ENCODE measurements around the gene OTOA.
"Not testable (repeated sequence)": the region's sequence is repeated elsewhere in the genome, so short reads cannot be mapped to it uniquely, and the experiment has no call there.

OTOA gene

DNA sequence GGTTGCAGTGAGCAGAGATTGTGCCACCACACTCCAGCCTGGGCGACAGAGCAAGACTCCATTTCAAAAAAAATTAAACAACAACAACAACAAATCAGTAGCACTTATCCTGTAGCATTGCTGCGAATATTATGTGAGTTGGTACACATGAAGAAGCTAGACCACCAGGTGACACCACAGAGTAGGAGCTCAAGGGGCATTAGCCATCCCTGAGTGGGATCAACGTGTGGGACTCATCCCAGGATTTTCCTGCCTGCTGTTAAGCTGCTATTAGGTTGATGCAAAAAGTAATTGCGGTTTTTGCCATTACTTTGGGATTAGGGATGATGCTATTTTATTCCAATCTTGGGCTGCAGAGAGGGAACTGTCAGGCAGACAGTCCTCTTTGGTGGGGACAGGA is 47.2 kb downstream of the OTOA start:
- no peak overlapping the region for H3K4me3 Mint-ChIP-seq
- no peaks in the 10 kb centered on the region for H3K27me3 Mint-ChIP-seq
- no peak overlapping the region for H3K27ac Mint-ChIP-seq
- H3K9me3 Mint-ChIP-seq (ENCODE audit: low read depth) = no peaks in the 10 kb centered on the region
- no peaks in the 10 kb centered on the region for H3K4me1 Mint-ChIP-seq (ENCODE audit: low read depth)
- H3K36me3 Mint-ChIP-seq = no peaks in the 10 kb centered on the region

GRCh38 chr16:21713549-21714368 is 50.0 kb downstream of the OTOA start:
- no peaks in the 10 kb centered on the region for H3K4me1 Mint-ChIP-seq (ENCODE audit: low read depth)
- H3K27ac Mint-ChIP-seq = no peak overlapping the region
- H3K27me3 Mint-ChIP-seq = no peaks in the 10 kb centered on the region
- no peak overlapping the region for H3K4me3 Mint-ChIP-seq
- no peaks in the 10 kb centered on the region for H3K36me3 Mint-ChIP-seq
- H3K9me3 Mint-ChIP-seq (ENCODE audit: low read depth) = no peaks in the 10 kb centered on the region

- not testable (repeated sequence) for H3K4me1 Mint-ChIP-seq (ENCODE audit: low read depth); H3K9me3 Mint-ChIP-seq (ENCODE audit: low read depth); H3K27me3 Mint-ChIP-seq; H3K27ac Mint-ChIP-seq; H3K36me3 Mint-ChIP-seq; H3K4me3 Mint-ChIP-seq
Measured at GRCh38 chr16:21714369-21714618, 50.5 kb downstream of the OTOA start.

DNA sequence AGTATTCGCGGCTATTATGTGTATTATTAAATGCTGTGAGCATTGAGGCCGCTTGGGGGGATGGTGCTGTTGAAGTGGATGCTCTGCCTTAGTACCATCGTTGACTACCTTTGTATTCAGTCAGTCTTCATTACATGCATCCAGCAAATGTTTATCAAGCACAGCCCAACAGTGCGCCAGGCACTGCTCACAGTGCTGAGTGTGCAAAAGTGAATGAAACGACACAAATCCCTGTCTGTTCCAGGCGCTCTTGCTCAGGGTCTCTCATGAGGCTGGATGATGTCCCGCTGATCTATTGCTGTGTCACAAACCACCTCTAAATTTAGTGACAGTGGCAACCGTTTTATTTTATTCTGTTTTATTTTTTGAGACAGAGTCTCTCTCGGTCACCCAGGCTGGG is 53.8 kb downstream of the OTOA start:
- no peaks in the 10 kb centered on the region for H3K9me3 Mint-ChIP-seq (ENCODE audit: low read depth)
- no peak overlapping the region for H3K4me3 Mint-ChIP-seq
- no peak overlapping the region for H3K27ac Mint-ChIP-seq
- no peaks in the 10 kb centered on the region for H3K4me1 Mint-ChIP-seq (ENCODE audit: low read depth)
- H3K27me3 Mint-ChIP-seq = no peaks in the 10 kb centered on the region
- H3K36me3 Mint-ChIP-seq = no peaks in the 10 kb centered on the region

- Mint-ChIP-seq H3K36me3 (no peaks in the 10 kb centered on the region), H3K9me3 (ENCODE audit: low read depth) (peaks cover 5% of the 10 kb centered on the region), H3K27ac (no peak overlapping the region), H3K4me3 (no peak overlapping the region), H3K27me3 (peaks cover 5% of the 10 kb centered on the region), H3K4me1 (ENCODE audit: low read depth) (no peaks in the 10 kb centered on the region)
Measured at GRCh38 chr16:21719283-21719682, 55.5 kb downstream of the OTOA start.

DNA sequence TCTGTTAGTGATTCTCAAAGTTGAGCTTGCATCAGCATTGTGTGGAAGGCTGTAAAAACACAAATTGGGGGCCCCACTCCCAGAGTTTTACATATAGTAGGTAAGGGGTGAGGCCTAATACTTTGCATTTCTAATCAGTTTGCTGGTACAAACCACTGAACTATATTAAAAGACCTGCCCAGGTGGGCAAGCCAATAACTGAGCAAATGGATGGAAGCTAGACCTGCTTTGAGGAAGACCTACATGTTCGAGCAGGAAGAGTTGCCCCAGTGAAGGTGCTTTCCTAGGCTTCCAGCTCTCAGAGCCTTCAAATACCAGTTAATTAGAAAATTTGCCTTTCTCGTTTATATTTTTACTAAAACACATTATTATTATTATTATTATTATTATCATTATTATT is 56.8 kb downstream of the OTOA start:
- Mint-ChIP-seq H3K36me3 (no peaks in the 10 kb centered on the region), H3K9me3 (ENCODE audit: low read depth) (peaks cover 5% of the 10 kb centered on the region), H3K4me3 (no peak overlapping the region), H3K27ac (no peak overlapping the region), H3K4me1 (ENCODE audit: low read depth) (no peaks in the 10 kb centered on the region), H3K27me3 (peaks cover 8% of the 10 kb centered on the region)

DNA sequence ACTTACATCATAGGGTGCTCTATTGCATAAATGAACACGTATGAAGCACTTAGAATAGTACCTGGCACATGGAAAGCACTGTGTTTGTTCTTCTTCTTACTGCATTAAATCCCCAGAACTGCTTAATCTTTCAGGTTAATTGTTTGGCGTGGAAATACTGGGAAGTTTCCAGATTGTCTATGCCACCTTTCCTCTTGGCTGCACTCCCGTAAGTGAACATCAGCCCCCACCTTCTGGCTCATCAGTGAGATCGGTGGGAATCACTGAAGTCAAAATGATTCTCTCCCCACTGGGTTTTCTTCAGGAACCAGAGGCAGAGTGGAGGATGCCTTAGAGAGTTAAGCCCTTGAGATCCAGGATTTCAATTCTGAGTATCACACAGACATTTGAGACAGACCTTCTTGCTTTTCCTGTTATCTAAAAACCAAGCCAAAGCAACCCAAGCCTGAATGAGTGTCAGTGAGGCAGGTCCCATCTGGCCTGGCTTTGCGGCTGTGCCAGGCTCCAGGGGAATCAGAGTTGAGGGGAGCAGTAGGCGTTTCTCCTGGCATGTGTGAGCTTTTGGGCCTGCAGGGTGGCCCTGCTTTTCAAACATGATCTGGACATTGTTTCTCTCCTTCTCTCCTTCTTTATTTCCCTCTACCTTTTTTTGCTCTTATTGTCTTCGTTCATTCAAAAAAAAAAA is 59.1 kb downstream of the OTOA start:
- H3K4me3 Mint-ChIP-seq = no peak overlapping the region
- no peaks in the 10 kb centered on the region for H3K36me3 Mint-ChIP-seq
- peaks cover 5% of the 10 kb centered on the region for H3K9me3 Mint-ChIP-seq (ENCODE audit: low read depth)
- H3K27me3 Mint-ChIP-seq = peaks cover 14% of the 10 kb centered on the region
- no peak overlapping the region for H3K27ac Mint-ChIP-seq
- peaks cover 8% of the 10 kb centered on the region for H3K4me1 Mint-ChIP-seq (ENCODE audit: low read depth)

DNA sequence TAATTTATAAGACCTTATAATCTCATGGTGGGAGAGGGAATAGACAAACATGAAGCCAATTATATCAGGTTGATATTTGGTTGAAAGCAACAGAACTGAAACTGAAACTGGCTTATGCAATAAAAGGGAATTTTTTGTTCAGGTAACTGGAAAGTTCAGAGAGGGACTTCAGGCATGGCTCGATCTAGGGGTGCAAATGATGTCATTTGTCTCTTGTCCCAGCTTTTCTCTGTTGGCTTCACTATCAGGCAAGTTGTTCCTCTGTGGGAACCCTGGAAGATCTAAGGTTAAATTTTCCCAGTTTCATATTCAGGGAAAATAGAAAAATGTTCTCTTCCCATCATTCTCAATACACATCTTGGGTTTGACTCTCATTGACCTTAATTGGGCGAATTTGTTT is 59.8 kb downstream of the OTOA start:
- Mint-ChIP-seq H3K9me3 (ENCODE audit: low read depth) (peaks cover 5% of the 10 kb centered on the region), H3K36me3 (no peaks in the 10 kb centered on the region), H3K27me3 (peaks cover 16% of the 10 kb centered on the region), H3K4me3 (no peak overlapping the region), H3K27ac (no peak overlapping the region), H3K4me1 (ENCODE audit: low read depth) (peaks cover 13% of the 10 kb centered on the region)

DNA sequence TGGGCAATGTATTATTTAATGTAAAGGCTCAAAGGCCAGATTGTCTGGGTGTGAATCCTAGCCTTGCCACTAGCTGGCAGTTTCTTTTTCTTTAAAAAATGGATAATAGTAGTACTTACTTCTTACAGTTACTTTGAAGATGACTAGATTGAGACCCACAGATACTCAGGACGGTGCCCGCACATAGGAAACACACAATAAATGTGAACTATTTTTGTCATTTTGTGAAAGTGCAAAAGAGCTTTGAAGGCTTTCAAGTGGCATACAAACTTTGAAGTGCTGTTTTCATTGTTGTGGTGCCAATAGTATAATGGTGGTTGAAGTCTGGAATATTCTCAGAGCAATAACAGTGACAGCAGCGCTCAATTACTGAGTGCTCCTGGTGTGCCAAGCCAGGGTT is 63.6 kb downstream of the OTOA start:
- H3K4me1 Mint-ChIP-seq (ENCODE audit: low read depth) = peaks cover 13% of the 10 kb centered on the region
- H3K27ac Mint-ChIP-seq = no peak overlapping the region
- no peak overlapping the region for H3K4me3 Mint-ChIP-seq
- no peaks in the 10 kb centered on the region for H3K36me3 Mint-ChIP-seq
- H3K9me3 Mint-ChIP-seq (ENCODE audit: low read depth) = peaks cover 5% of the 10 kb centered on the region
- peaks cover 22% of the 10 kb centered on the region for H3K27me3 Mint-ChIP-seq

DNA sequence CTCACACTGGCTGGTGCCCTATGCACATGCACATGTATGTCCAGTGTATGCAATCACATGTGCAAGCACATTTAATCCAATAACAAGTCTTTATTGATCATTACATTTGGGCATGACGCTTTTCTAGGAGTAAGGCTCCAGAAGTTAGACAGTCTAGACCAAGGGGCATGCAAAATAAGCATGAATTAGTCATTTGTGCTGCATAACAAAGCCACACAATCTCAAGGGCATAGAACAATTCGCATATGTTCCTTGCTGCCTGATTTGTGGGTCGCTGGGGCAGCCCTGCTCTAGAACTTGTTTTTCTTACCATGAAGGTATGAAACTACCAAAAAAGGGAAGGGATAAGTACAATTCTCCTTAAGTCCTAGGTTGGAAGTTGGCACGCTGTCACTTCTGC is 67.5 kb downstream of the OTOA start:
- peaks cover 13% of the 10 kb centered on the region for H3K4me1 Mint-ChIP-seq (ENCODE audit: low read depth)
- not testable (repeated sequence) for H3K4me3 Mint-ChIP-seq; H3K27ac Mint-ChIP-seq; H3K9me3 Mint-ChIP-seq (ENCODE audit: low read depth); H3K36me3 Mint-ChIP-seq
- H3K27me3 Mint-ChIP-seq = peaks cover 10% of the 10 kb centered on the region

- H3K4me3 Mint-ChIP-seq; H3K4me1 Mint-ChIP-seq (ENCODE audit: low read depth); H3K27me3 Mint-ChIP-seq; H3K9me3 Mint-ChIP-seq (ENCODE audit: low read depth); H3K36me3 Mint-ChIP-seq; H3K27ac Mint-ChIP-seq: not testable (repeated sequence)
Measured at GRCh38 chr16:21740637-21741036, 76.9 kb downstream of the OTOA start.

GRCh38 chr16:21756192-21757079 is 92.7 kb downstream of the OTOA start:
- H3K9me3 Mint-ChIP-seq (ENCODE audit: low read depth); H3K36me3 Mint-ChIP-seq; H3K27me3 Mint-ChIP-seq; H3K27ac Mint-ChIP-seq; H3K4me3 Mint-ChIP-seq; H3K4me1 Mint-ChIP-seq (ENCODE audit: low read depth): not testable (repeated sequence)

DNA sequence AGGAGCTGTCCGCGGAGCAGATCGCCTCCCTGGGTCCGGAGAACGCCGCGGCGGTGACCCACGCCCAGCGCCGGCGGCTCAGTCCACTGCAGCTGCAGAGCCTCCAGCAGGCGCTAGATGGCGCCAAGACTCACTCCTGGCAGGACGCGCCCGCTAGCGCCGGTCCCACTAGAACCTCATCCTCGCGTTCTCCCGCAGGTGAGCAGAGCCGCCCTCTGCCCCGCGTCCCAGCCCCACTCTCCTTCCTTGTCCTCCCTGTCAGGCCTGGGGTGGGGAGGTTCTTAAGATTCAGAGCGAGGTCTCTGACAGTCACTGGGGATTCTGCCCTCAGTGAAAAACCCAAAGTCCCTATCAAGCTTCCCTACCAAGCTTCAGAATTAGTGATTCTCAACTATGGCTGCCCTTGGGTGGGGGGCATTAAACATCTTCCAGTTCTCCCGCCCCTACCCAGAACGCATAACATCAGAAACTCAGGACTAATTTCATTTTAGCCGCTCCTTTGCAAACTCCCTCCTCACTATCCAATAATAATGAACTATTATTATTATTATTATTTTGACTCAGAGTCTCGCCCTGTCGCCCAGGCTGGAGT is 93.4 kb downstream of the OTOA start:
- H3K4me3 Mint-ChIP-seq; H3K27ac Mint-ChIP-seq; H3K36me3 Mint-ChIP-seq; H3K9me3 Mint-ChIP-seq (ENCODE audit: low read depth); H3K27me3 Mint-ChIP-seq; H3K4me1 Mint-ChIP-seq (ENCODE audit: low read depth): not testable (repeated sequence)

DNA sequence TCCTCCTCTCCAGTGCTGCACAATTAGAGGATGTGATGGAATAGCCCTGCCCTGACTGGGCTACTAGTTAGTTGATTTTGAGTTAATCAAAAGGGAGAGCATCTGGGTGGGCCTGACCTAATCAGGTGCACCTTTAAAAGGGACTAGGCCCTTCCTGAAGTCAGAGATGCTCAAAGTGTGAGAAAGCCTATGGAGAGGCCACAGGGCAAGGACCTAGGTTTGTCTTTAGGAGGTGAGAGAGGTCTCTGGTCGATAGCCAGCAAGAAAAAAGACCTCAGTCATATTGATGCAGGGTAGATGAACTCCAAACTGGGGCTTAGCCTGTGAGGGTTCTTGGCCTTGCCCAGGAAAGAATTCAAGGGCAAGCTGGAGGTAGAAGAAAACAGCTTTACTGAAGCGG is 104.5 kb downstream of the OTOA start:
- H3K4me1 Mint-ChIP-seq (ENCODE audit: low read depth); H3K27me3 Mint-ChIP-seq: not testable (repeated sequence)

DNA sequence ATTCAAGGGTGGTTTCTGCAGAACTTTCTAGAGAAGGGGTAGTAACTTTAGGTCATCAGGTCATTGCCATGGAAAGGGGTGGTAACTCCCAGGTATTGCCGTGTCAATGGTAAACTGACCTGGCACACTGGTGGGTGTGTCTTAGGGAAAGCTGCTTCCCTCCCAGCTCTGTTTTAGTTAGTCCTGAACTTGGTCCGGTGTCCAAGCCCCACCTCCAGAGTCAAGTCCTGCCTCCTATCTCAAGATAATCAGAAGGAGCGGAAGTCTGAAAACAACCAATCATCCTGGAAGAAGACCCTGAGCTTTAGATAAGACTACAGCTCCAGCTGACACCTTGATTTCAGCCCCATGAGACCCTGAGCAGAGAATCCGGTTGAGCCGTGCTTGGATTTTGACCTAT is 105.0 kb downstream of the OTOA start:
- not testable (repeated sequence) for H3K4me3 Mint-ChIP-seq; H3K27ac Mint-ChIP-seq; H3K4me1 Mint-ChIP-seq (ENCODE audit: low read depth); H3K36me3 Mint-ChIP-seq; H3K9me3 Mint-ChIP-seq (ENCODE audit: low read depth); H3K27me3 Mint-ChIP-seq

More for the DNA sequence above, 104.5 kb downstream of the OTOA start:
- not testable (repeated sequence) for H3K36me3 Mint-ChIP-seq; H3K9me3 Mint-ChIP-seq (ENCODE audit: low read depth); H3K27ac Mint-ChIP-seq; H3K4me3 Mint-ChIP-seq
